ENCODE results near the gene ROBO1. TPM values are rescaled to one million over a fixed set of nuclear protein-coding genes. Genes with fewer than 3 reads are reported as not detected.

ROBO1 gene
- total RNA-seq, 1 experiment from 2014 or later, result 32.2 TPM

DNA sequence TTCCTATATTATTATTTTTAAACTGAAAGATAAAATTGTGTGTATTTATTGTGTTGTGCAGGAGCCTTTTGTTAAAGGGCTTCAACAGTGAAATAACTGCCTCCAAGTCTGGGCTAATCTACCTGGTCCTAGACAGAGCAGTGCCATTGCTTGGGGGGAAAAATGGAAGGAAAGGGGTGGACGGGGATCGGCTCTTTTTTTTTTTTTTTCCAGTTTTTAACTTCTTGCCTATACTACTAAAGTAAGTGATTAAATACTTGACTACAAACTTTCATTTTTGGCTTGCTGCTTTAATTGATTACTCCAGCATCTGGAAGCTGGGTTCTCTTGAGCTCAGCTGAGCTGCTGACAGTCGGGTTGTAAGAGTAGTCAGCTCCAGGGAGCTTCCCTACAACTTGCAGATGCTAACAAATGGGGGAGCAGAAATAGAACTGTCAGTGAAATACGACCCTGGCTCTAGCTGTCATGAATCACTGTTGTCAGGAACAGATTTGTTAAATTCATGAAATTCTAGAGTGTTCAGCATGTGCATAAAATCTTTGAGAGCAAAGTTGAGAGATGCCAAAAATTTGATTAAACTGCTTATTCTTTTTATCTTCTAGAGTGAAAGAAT is 276.7 kb downstream of the ROBO1 start:
- POLR2A ChIA-PET, result no interaction called here
- DNase-seq (ENCODE audit: unreplicated experiment), result no peak
- Mint-ChIP-seq H3K4me3 (ENCODE audit: unreplicated experiment) (no peak overlapping the region), H3K9me3 (ENCODE audit: unreplicated experiment) (no peaks in the 10 kb centered on the region), H3K36me3 (ENCODE audit: insufficient read depth, unreplicated experiment) (no peaks in the 10 kb centered on the region), H3K27me3 (ENCODE audit: insufficient read depth, unreplicated experiment) (peaks cover 61% of the 10 kb centered on the region), H3K27ac (ENCODE audit: low read depth, unreplicated experiment) (no peak overlapping the region), H3K4me1 (ENCODE audit: insufficient read depth, unreplicated experiment) (no peaks in the 10 kb centered on the region)
- TF ChIP-seq, protein P1, sequence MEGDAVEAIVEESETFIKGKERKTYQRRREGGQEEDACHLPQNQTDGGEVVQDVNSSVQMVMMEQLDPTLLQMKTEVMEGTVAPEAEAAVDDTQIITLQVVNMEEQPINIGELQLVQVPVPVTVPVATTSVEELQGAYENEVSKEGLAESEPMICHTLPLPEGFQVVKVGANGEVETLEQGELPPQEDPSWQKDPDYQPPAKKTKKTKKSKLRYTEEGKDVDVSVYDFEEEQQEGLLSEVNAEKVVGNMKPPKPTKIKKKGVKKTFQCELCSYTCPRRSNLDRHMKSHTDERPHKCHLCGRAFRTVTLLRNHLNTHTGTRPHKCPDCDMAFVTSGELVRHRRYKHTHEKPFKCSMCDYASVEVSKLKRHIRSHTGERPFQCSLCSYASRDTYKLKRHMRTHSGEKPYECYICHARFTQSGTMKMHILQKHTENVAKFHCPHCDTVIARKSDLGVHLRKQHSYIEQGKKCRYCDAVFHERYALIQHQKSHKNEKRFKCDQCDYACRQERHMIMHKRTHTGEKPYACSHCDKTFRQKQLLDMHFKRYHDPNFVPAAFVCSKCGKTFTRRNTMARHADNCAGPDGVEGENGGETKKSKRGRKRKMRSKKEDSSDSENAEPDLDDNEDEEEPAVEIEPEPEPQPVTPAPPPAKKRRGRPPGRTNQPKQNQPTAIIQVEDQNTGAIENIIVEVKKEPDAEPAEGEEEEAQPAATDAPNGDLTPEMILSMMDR (IDR thresholded peaks at IDR 0.05; ENCODE audit: unreplicated experiment), result no peak
- intact Hi-C loops (cut with micrococcal nuclease), result loop anchor here (10.0 kb wide), 1 partner anchor 126 kb away; no protein-coding TSS in a partner anchor
- BruUV-seq (replicated peaks), result no TSS peak
- CTCF ChIA-PET, result interaction anchor here (0.6 kb wide), 1 partner anchor 1258 kb away, joined by 3 read pairs; no protein-coding TSS in a partner anchor

DNA sequence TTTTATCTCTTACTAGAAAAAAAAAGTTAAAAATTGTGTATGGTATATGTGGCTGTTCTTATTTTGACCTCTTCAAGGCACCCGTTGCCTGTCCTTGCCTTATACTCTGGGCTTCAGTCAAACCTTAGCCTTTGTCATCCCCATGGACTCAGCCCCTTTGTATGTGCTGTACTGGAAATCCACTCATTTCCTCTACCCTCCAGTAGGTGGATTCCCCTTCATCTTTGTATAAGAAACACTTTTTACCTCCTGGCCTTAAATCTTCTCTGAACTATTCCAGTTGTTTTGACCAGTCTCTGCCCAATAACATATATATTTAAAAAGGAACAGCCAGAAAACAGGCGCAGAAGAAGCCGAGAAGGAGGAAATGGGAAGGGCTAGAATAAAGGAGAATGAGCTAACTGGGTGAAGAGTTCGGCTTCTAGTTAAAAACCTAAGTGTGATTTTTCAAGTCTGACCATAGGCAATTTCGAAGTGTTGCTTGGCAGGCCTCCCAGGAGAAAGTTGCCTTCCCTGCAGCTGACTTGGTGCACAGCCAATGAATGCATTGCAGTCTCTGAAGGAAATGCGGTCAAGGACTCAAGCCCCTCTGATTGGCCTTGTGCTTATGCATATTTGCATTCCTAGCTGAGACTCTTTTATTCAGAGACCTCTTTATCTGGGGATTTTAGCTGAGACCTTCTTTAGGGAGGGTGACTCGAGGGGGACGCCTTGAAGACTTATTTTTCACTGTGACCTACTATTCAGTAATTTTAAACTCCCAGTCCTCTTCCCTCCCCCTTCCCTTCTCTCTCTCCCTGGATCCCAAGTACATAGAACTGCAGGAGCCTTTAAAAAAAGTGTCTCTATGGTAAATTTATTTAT is 277.4 kb downstream of the ROBO1 start:
- ChIA-PET POLR2A (no interaction called here), CTCF (interaction anchor here (0.7 kb wide), 1 partner anchor 120 kb away, joined by 3 read pairs; no protein-coding TSS in a partner anchor)
- intact Hi-C loops (cut with micrococcal nuclease), result loop anchor here (10.0 kb wide), 1 partner anchor 126 kb away; no protein-coding TSS in a partner anchor
- Mint-ChIP-seq H3K36me3 (ENCODE audit: insufficient read depth, unreplicated experiment) (no peaks in the 10 kb centered on the region), H3K4me1 (ENCODE audit: insufficient read depth, unreplicated experiment) (no peaks in the 10 kb centered on the region), H3K9me3 (ENCODE audit: unreplicated experiment) (no peaks in the 10 kb centered on the region), H3K27me3 (ENCODE audit: insufficient read depth, unreplicated experiment) (peaks cover 66% of the 10 kb centered on the region), H3K4me3 (ENCODE audit: unreplicated experiment) (no peak overlapping the region), H3K27ac (ENCODE audit: low read depth, unreplicated experiment) (no peak overlapping the region)
- peak; percentile 39 for DNase-seq (ENCODE audit: unreplicated experiment)
- TF ChIP-seq, protein P1 (IDR thresholded peaks at IDR 0.05; ENCODE audit: unreplicated experiment), result no peak
- no TSS peak for BruUV-seq (replicated peaks)

DNA sequence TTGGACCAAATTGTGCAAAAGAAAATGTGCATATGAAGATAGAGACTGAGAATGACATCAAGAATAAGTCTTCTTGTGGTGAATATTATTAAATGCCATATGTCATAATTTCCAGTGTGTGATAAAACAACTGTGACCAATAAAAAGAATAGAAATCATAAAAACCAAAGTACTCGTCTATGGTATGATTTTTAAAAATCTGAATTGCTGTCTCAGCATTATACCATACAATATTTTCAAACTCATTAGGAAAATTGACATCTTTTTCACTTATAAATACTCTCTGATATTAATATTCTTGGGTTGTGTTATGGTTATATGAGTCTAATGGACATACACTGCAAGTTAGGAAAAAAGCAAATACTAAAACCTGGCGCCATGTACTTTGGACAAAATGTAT is 279.4 kb downstream of the ROBO1 start:
- ChIA-PET POLR2A (no interaction called here), CTCF (interaction anchor here (0.6 to 0.8 kb wide), 2 partner anchors 402 to 1214 kb away, joined by 3 to 4 read pairs; no protein-coding TSS in a partner anchor)
- DNase-seq (ENCODE audit: unreplicated experiment), result no peak
- Mint-ChIP-seq H3K36me3 (ENCODE audit: insufficient read depth, unreplicated experiment) (no peaks in the 10 kb centered on the region), H3K4me1 (ENCODE audit: insufficient read depth, unreplicated experiment) (no peaks in the 10 kb centered on the region), H3K9me3 (ENCODE audit: unreplicated experiment) (no peaks in the 10 kb centered on the region), H3K27me3 (ENCODE audit: insufficient read depth, unreplicated experiment) (peaks cover 63% of the 10 kb centered on the region), H3K4me3 (ENCODE audit: unreplicated experiment) (no peak overlapping the region), H3K27ac (ENCODE audit: low read depth, unreplicated experiment) (no peak overlapping the region)
- TF ChIP-seq, protein P1 (IDR thresholded peaks at IDR 0.05; ENCODE audit: unreplicated experiment), result no peak
- no TSS peak for BruUV-seq (replicated peaks)
- intact Hi-C loops (cut with micrococcal nuclease), result no loop called here

DNA sequence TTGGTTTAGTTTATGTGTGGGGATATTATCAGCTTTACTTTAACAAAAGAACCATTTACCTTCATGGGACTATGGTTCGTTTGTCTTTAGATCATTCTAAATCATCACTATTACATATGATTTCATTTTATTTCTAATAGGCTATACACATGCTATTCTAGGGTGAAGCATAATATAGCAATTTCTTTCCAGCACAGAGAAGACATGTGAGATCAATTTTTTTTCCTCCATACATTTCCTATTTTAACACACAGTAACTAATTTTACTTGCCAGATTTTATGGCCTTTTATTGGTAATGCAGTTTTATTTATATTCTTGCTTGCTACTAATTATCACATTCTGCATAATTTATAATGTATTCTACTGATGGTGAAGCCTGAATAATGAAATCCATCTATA is 287.1 kb downstream of the ROBO1 start:
- intact Hi-C loops (cut with micrococcal nuclease), result no loop called here
- BruUV-seq (replicated peaks), result no TSS peak
- Mint-ChIP-seq H3K4me3 (ENCODE audit: unreplicated experiment) (no peak overlapping the region), H3K9me3 (ENCODE audit: unreplicated experiment) (no peaks in the 10 kb centered on the region), H3K27me3 (ENCODE audit: insufficient read depth, unreplicated experiment) (peaks cover 94% of the 10 kb centered on the region), H3K4me1 (ENCODE audit: insufficient read depth, unreplicated experiment) (no peaks in the 10 kb centered on the region), H3K27ac (ENCODE audit: low read depth, unreplicated experiment) (no peak overlapping the region), H3K36me3 (ENCODE audit: insufficient read depth, unreplicated experiment) (no peaks in the 10 kb centered on the region)
- DNase-seq (ENCODE audit: unreplicated experiment), result no peak
- ChIA-PET POLR2A (interaction anchor here (0.6 kb wide), 1 partner anchor 1488 kb away, joined by 3 read pairs; no protein-coding TSS in a partner anchor), CTCF (no interaction called here)
- TF ChIP-seq, protein P1 (IDR thresholded peaks at IDR 0.05; ENCODE audit: unreplicated experiment), result no peak

Measured in MCF 10A (cell line).